Amniotic epithelial cell (primary cell): Measurements from ENCODE around the gene ALG12.
A peak's percentile ranks its signal among the peaks of the same experiment; 100 is the strongest.
"Not testable (repeated sequence)": the region's sequence is repeated elsewhere in the genome, so short reads cannot be mapped to it uniquely, and the experiment has no call there.

Experiments
- DNase-seq: peaks from one replicate; pipeline ENCODE4 v3.0.0-alpha.2; 2010; ENCODE audit warnings: low read depth

The ALG12 gene

GRCh38 chr22:49945042-49945794 is 27.0 kb upstream of the ALG12 start:
- not testable (repeated sequence) for DNase-seq

- DNase-seq: no peak
Observed at GRCh38 chr22:49944399-49944891, 26.2 kb upstream of the ALG12 start.

- no peak for DNase-seq
Observed at GRCh38 chr22:49943771-49944398, 25.6 kb upstream of the ALG12 start.

GRCh38 chr22:49943405-49943765 is 25.1 kb upstream of the ALG12 start:
- DNase-seq: no peak

- no peak for DNase-seq
Observed at GRCh38 chr22:49942565-49943404, 24.5 kb upstream of the ALG12 start.

GRCh38 chr22:49941507-49942316 is 23.5 kb upstream of the ALG12 start:
- DNase-seq: no peak

GRCh38 chr22:49938565-49939136 is 20.4 kb upstream of the ALG12 start:
- no peak for DNase-seq

- DNase-seq: no peak
Observed at GRCh38 chr22:49937758-49938564, 19.7 kb upstream of the ALG12 start.

GRCh38 chr22:49936973-49937757 is 18.9 kb upstream of the ALG12 start:
- DNase-seq: no peak

- DNase-seq: peak; percentile 68
Observed at GRCh38 chr22:49936018-49936972, 18.1 kb upstream of the ALG12 start.

GRCh38 chr22:49935561-49935960 is 17.3 kb upstream of the ALG12 start:
- no peak for DNase-seq

GRCh38 chr22:49934891-49935557 is 16.8 kb upstream of the ALG12 start:
- DNase-seq: peak; percentile 36

GRCh38 chr22:49934160-49934890 is 16.1 kb upstream of the ALG12 start:
- peak; percentile 78 for DNase-seq

- DNase-seq: no peak
Observed at GRCh38 chr22:49933236-49934159, 15.3 kb upstream of the ALG12 start.

GRCh38 chr22:49930596-49931412 is 12.6 kb upstream of the ALG12 start:
- peak; percentile 26 for DNase-seq
